Thymus (tissue), 14 donors: Measurements from ENCODE around the gene SOX21. TPM values are rescaled to one million over a fixed set of nuclear protein-coding genes. Genes with fewer than 3 reads are reported as not detected.
"Not testable (repeated sequence)": the region's sequence is repeated elsewhere in the genome, so short reads cannot be mapped to it uniquely, and the experiment has no call there.

Experiments used
- DNase-seq, 9 donors: peaks; one replicate each; pipeline ENCODE4 v3.0.0-alpha.2; 2013; ENCODE audit warnings: low spot score in 9 of 9, low read depth in 6 of 9, missing footprints in 1 of 9
- H3K27ac ChIP-seq, 2 donors: one replicate each; pipeline ENCODE4 v1.5.1; 2013; ENCODE audit warnings: control low read depth in 1 of 2, low read depth in 1 of 2, low read length in 1 of 2, mild to moderate bottlenecking in 1 of 2, moderate library complexity in 1 of 2
- H3K27me3 ChIP-seq, 2 donors: one replicate each; pipeline ENCODE4 v1.5.1; 2013; ENCODE audit warnings: low read length in 1 of 2; ENCODE audit not compliant: control insufficient read depth in 2 of 2, insufficient read depth in 1 of 2
- H3K36me3 ChIP-seq, 2 donors: one replicate each; pipeline ENCODE4 v1.5.1; 2013; ENCODE audit warnings: low read length in 1 of 2, mild to moderate bottlenecking in 1 of 2, moderate library complexity in 1 of 2; ENCODE audit not compliant: control insufficient read depth in 2 of 2, insufficient read depth in 2 of 2
- H3K4me1 ChIP-seq, 2 donors: one replicate each; pipeline ENCODE4 v1.5.1; 2013; ENCODE audit warnings: low read length in 2 of 2; ENCODE audit not compliant: control insufficient read depth in 2 of 2, insufficient read depth in 2 of 2
- H3K4me3 ChIP-seq, 2 donors: one replicate each; pipeline ENCODE4 v1.5.1; 2013; ENCODE audit warnings: low read length in 2 of 2, control low read depth in 1 of 2, mild to moderate bottlenecking in 1 of 2
- H3K9me3 ChIP-seq, 2 donors: one replicate each; pipeline ENCODE4 v1.5.1; 2013; ENCODE audit warnings: low read length in 1 of 2, mild to moderate bottlenecking in 1 of 2; ENCODE audit not compliant: control insufficient read depth in 2 of 2, insufficient read depth in 1 of 2
- WGBS: extraction: QIAGEN DNeasy Blood & Tissue Kit; methylation state at CpG from one replicate; pipeline ENCODE4 v1.1.7; 2013; 5-methylcytosine and 5-hydroxymethylcytosine counted together
- long read RNA-seq, 10 donors: transcript quantifications; one replicate each; lab custom pipeline, GENCODE V29; 2026
- polyA plus RNA-seq: library from polyadenylated mRNA; stranded (reverse); fragments of 200-250 nt; gene quantifications from one replicate; pipeline ENCODE4 v1.2.3, GENCODE V29; 2013
- total RNA-seq: library from RNA; stranded (reverse); fragments of 120-200 nt; gene quantifications from one replicate; pipeline ENCODE4 v1.2.4, GENCODE V29; 2013
- donor health status: healthy.

SOX21 gene
- total RNA-seq (0.05 TPM), polyA plus RNA-seq (0.25 TPM)
- long read RNA-seq, donor 1, result 0 reads
- long read RNA-seq, donor 2, result 0 reads
- long read RNA-seq, donor 3, result 0 reads
- long read RNA-seq, donor 4, result 0 reads
- long read RNA-seq, donor 5, result 0 reads
- long read RNA-seq, donor 6, result 0 reads
- long read RNA-seq, donor 7, result 0 reads
- long read RNA-seq, donor 8, result 0 reads
- long read RNA-seq, donor 9, result 0 reads
- long read RNA-seq, donor 10, partial matches to known transcripts, result 0 of 1 reads
- long read RNA-seq, donor 10, other reads (novel, unspliced or antisense), result 0 of 1 reads

DNA sequence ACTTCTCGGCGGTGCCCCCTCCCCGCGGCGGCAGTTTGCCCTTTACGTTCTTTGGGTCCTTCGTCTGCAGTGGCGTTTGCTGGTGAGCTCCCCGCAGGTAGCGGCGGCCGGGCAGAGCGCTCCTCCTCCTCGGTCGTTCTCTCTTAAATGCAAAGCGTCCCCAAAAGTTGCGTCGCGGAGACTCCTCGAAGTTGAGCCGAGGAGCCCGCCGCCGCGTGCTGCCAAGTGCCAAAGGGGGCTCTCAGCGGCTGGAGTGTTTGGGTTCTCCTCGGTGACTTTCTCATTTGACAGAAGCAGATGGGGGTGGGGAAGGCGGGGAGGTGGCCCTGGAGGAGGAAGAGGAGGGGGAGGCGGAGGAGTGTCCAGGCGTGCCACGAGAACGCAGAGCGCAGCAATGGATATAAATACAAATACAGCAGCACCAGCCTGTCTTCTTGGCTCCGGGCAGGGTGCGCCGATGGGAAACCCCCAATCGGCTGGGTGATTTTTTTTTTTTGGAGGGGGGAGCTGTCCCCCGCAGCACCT lies at the start of gene SOX21:
Gene SOX21 (minus strand): TSS at position 259 of the 525 bp plus-strand sequence. CDS start 496 bp downstream, outside the sequence.
- Histone ChIP-seq H3K4me3 (peak within 1 kb of the TSS in 1 of 2 donors; percentile 42), H3K27ac (no peak within 1 kb of the TSS), H3K4me1 (peaks cover 5 to 18% of the 10 kb centered on the region in 2 donors), H3K36me3 (no peaks in the 10 kb centered on the region), H3K9me3 (peaks cover 0 to 5% of the 10 kb centered on the region in 2 donors), H3K27me3 (peaks cover 70 to 96% of the 10 kb centered on the region in 2 donors)
- 3% methylated on average over 38 of the region's 38 CpGs for WGBS
- DNase-seq, result no peak

DNA sequence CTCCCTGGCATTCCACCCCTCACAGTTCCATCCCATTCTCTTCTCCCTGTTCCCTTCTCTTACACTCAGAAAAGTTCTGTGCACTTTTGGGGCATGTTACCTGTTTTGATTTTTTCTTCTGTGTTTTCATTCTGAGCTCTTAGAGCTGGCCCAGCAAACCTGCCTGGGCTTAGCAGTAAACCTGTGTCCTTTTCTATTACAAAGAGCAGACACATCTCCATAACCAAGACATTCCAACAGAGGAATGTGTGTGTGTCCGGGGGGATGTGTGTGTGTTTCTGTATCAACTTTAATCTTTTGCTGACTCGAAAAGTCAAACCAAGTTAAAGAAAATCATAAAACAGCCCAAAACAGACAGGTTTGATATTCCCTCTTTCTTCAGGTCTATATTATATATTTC lies 49.1 kb upstream of the SOX21 start:
- Histone ChIP-seq H3K4me1 (no peaks in the 10 kb centered on the region), H3K9me3 (no peaks in the 10 kb centered on the region), H3K36me3 (no peaks in the 10 kb centered on the region), H3K4me3 (no peak overlapping the region), H3K27ac (no peak overlapping the region), H3K27me3 (no peaks in the 10 kb centered on the region)
- DNase-seq, result no peak
- 93% methylated on average over 2 of the region's 2 CpGs for WGBS

DNA sequence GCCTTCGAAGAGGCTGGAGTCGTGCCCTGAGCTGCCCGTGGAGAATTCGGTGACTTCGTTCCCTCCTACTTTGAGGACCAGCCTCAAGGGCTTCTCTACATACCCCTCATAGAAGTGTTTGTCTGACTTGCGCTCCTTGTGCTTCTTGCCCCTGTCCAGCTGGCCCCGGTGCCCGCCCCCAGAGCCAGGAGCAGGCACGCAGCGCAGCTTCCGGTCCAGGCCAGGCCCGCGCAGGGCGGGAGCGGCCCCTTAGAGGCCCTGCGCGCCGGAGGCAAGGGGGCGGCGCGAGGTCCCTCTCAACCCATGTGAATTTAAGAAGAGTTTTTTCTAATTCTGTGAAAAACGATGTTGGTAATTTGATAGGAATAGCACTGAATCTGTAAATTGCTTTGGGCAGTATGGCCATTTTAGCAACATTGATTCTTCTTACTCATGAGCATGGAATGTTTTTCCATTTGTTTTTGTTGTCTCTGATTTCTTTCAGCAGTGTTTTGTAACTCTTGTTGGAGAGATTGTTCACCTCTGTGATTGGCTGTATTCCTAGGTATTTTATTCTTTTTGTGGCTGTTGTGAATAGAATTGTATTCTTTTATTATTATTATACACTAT lies 46.9 kb upstream of the SOX21 start:
- H3K4me1 ChIP-seq, result no peaks in the 10 kb centered on the region
- no peaks in the 10 kb centered on the region for H3K27me3 ChIP-seq
- no peaks in the 10 kb centered on the region for H3K9me3 ChIP-seq
- no peak overlapping the region for H3K27ac ChIP-seq
- WGBS, result 98% methylated on average over 22 of the region's 22 CpGs
- no peak for DNase-seq
- no peaks in the 10 kb centered on the region for H3K36me3 ChIP-seq
- H3K4me3 ChIP-seq, result no peak overlapping the region

DNA sequence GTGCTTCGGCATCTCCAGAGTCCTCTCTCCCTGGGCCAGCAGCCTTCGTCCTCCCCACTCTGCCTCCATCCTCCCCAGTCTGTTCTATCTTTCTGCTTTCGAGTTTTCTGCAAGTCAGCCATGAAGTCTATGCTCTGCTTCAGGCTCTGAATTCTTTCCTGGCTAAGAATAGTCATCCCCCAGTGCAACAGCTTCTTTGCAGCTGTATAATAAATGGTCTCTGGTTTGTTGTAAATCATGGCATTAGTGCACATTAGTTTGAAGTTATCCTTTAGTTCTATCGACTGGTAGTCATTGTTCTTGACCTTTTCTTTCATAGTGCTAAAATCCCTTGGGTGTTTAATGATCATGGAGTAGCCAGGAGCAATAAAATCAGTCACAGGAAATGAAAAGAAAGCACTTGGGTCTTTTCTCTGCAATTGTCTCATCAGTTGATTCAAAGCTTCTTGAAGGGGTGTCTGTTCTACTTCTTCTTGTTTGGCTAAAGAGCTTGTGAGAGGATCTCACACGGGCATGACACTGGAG lies 46.2 kb upstream of the SOX21 start:
- no peaks in the 10 kb centered on the region for H3K36me3 ChIP-seq
- H3K27ac ChIP-seq, result no peak overlapping the region
- H3K27me3 ChIP-seq, result no peaks in the 10 kb centered on the region
- H3K9me3 ChIP-seq, result no peaks in the 10 kb centered on the region
- H3K4me1 ChIP-seq, result no peaks in the 10 kb centered on the region
- WGBS, result 85% methylated on average over 5 of the region's 5 CpGs
- DNase-seq, result no peak
- no peak overlapping the region for H3K4me3 ChIP-seq

DNA sequence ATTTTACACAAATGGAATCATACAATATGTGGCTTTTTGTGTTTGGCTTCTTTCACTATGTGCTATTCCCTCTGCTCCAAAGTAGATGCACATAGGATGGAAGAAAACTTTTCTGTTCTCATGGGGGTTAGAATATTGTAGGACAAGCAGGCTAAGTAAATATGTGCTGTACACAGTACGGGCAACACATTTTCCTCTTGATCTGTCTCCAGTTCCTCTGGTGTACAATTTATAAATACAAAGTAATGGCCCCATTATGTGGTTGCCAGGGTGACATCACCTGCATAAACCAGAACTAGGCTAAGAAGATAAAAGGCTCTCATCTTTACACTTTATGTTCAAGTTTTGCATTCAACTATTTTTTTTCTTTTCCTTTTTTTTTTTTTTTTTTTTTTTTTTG lies 41.0 kb upstream of the SOX21 start:
- Histone ChIP-seq H3K27ac (no peak overlapping the region), H3K9me3 (no peaks in the 10 kb centered on the region), H3K36me3 (no peaks in the 10 kb centered on the region), H3K4me1 (no peaks in the 10 kb centered on the region), H3K27me3 (no peaks in the 10 kb centered on the region), H3K4me3 (no peak overlapping the region)
- DNase-seq, result no peak
- WGBS, result 92% methylated on average over 1 of the region's 1 CpG

DNA sequence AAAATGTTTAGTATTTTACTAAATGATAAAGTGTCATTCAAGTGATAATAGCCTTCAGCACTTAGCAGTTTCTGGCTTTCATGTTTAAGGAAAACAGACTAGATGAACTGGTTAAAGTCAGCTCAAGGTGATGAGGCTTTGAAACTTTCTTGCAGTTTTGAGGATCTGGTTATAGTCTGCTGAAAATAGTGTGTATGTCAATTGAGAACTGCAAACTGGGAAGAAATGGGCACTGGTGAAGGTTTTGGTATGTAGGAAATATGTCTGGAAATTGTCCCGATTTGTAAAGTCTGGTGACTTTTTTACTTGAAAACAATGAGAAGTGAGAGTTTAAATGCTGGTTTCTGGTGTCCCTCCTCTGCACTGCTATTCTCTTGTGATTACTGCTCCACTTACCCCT lies 36.8 kb upstream of the SOX21 start:
- no peak overlapping the region for H3K4me3 ChIP-seq
- no peaks in the 10 kb centered on the region for H3K4me1 ChIP-seq
- no peak overlapping the region for H3K27ac ChIP-seq
- H3K27me3 ChIP-seq, result no peaks in the 10 kb centered on the region
- H3K9me3 ChIP-seq, result no peaks in the 10 kb centered on the region
- no peak for DNase-seq
- H3K36me3 ChIP-seq, result no peaks in the 10 kb centered on the region
- 100% methylated on average over 1 of the region's 1 CpG for WGBS

DNA sequence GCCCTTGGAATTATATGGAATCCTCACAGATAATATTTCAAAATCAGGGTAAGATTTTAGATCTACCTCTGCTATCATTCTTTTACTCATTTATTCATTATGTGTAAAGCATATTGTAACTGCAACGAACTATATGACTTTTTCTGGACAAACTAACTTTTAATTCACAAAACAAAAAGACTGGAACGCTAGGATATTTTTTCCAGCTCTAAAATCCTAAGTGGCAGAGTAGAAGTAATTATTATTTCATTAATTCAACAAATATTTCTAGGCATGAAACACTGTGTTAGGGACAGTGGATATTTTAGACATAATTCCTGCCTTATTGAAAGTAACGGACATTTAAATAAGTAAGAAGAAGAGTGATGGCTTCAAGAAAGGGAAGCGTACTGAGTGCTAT lies 26.9 kb upstream of the SOX21 start:
- H3K9me3 ChIP-seq, result no peaks in the 10 kb centered on the region
- no peak for DNase-seq
- H3K4me1 ChIP-seq, result no peaks in the 10 kb centered on the region
- H3K27ac ChIP-seq, result no peak overlapping the region
- WGBS, result 95% methylated on average over 4 of the region's 4 CpGs
- H3K4me3 ChIP-seq, result no peak overlapping the region
- no peaks in the 10 kb centered on the region for H3K27me3 ChIP-seq
- H3K36me3 ChIP-seq, result no peaks in the 10 kb centered on the region

DNA sequence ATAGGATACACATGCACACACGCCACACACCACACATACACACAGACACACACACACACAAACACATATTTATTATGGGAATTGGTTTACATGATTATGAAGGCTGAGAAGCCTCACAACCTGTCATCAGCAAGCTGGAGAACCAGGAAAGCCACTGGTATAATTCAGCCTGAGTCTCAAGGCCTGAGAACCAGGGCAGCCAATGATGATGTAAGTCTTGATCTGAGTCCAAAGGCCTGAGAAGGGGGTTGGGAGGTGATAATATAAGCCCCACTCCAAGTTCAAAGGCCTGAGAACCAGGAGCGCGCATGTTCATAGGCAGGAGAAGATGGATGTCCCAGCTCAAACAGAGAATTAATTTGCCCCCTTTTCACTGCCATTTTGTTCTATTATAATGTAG lies 18.7 kb upstream of the SOX21 start:
- 99% methylated on average over 3 of the region's 3 CpGs for WGBS
- Histone ChIP-seq H3K36me3 (no peaks in the 10 kb centered on the region), H3K9me3 (no peaks in the 10 kb centered on the region), H3K27ac (no peak overlapping the region), H3K27me3 (no peaks in the 10 kb centered on the region), H3K4me1 (no peaks in the 10 kb centered on the region), H3K4me3 (no peak overlapping the region)
- DNase-seq, result no peak

DNA sequence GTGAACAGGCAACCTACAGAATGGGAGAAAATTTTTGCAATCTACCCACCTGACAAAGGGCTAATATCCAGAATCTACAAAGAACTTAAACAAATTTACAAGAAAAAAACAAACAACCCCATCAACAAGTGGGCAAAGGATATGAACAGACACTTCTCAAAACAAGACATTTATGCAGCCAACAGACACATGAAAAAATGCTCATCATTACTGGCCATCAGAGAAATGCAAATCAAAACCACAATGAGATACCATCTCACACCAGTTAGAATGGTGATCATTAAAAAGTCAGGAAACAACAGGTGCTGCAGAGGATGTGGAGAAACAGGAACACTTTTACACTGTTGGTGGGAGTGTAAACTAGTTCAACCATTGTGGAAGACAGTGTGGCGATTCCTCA lies 17.6 kb upstream of the SOX21 start:
- H3K27ac ChIP-seq, H3K4me3 ChIP-seq, H3K27me3 ChIP-seq, H3K4me1 ChIP-seq, H3K9me3 ChIP-seq, DNase-seq, H3K36me3 ChIP-seq: not testable (repeated sequence)
- 100% methylated on average over 1 of the region's 1 CpG for WGBS
